ENCODE measurements around the gene TOB1. TPM values are rescaled to one million over a fixed set of nuclear protein-coding genes. Genes with fewer than 3 reads are reported as not detected.

Gene TOB1
- total and polyA plus RNA-seq, 2 donors (not counting 1 experiment from before 2014, with no cell fraction given) = 22.0 to 40.5 TPM

GRCh38 chr17:50893183-50893993, 27.2 kb upstream of the TOB1 start:
- no peak overlapping the region for H3K4me3 ChIP-seq (replicated peaks in 1 of 4; ENCODE audit: control extremely low read depth in 1 of 4, insufficient read depth in 1 of 4, low read depth in 3 of 4, low read length in 4 of 4)
- no peaks in the 10 kb centered on the region for H4K20me1 ChIP-seq (ENCODE audit: control insufficient read depth, extremely low read depth, insufficient read depth, low read length)
- H3K27me3 ChIP-seq (ENCODE audit: control insufficient read depth, insufficient read depth, low read length) = peaks cover 5% of the 10 kb centered on the region
- no peak overlapping the region for H3K9ac ChIP-seq (ENCODE audit: insufficient read depth, low read length)
- no peak overlapping the region for H3K4me2 ChIP-seq (ENCODE audit: extremely low read depth, insufficient read depth, low read length)
- H3K36me3 ChIP-seq (ENCODE audit: control insufficient read depth, insufficient read depth, low read length) = no peaks in the 10 kb centered on the region
- TF ChIP-seq, protein P1, sequence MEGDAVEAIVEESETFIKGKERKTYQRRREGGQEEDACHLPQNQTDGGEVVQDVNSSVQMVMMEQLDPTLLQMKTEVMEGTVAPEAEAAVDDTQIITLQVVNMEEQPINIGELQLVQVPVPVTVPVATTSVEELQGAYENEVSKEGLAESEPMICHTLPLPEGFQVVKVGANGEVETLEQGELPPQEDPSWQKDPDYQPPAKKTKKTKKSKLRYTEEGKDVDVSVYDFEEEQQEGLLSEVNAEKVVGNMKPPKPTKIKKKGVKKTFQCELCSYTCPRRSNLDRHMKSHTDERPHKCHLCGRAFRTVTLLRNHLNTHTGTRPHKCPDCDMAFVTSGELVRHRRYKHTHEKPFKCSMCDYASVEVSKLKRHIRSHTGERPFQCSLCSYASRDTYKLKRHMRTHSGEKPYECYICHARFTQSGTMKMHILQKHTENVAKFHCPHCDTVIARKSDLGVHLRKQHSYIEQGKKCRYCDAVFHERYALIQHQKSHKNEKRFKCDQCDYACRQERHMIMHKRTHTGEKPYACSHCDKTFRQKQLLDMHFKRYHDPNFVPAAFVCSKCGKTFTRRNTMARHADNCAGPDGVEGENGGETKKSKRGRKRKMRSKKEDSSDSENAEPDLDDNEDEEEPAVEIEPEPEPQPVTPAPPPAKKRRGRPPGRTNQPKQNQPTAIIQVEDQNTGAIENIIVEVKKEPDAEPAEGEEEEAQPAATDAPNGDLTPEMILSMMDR (conservative IDR thresholded peaks at IDR 0.05 in 1 of 2, IDR thresholded peaks at IDR 0.05 in 1 of 2; ENCODE audit: low read depth in 1 of 2, low read length in 2 of 2) = no peak
- TF ChIP-seq EZH2 (IDR thresholded peaks at IDR 0.05; ENCODE audit: low read length, missing control alignments) = no peak
- no peaks in the 10 kb centered on the region for H3K79me2 ChIP-seq (ENCODE audit: control insufficient read depth, insufficient read depth, low read length)
- peak; percentile 60 to 94 for DNase-seq (ENCODE audit: low read depth in 2 of 2)
- H3K9me3 ChIP-seq (ENCODE audit: control insufficient read depth, insufficient read depth, low read depth, low read length) = no peaks in the 10 kb centered on the region
- no peak overlapping the region for H3K27ac ChIP-seq (ENCODE audit: insufficient read depth, low read length)
- H3K4me1 ChIP-seq (ENCODE audit: control insufficient read depth, extremely low read depth, insufficient read depth, low read length) = no peaks in the 10 kb centered on the region
- no peak overlapping the region for H2AFZ ChIP-seq (ENCODE audit: low read length)

GRCh38 chr17:50892101-50892776, 26.1 kb upstream of the TOB1 start:
- Histone ChIP-seq H3K27ac (ENCODE audit: insufficient read depth, low read length) (no peak overlapping the region), H3K36me3 (ENCODE audit: control insufficient read depth, insufficient read depth, low read length) (no peaks in the 10 kb centered on the region), H2AFZ (ENCODE audit: low read length) (no peak overlapping the region), H4K20me1 (ENCODE audit: control insufficient read depth, extremely low read depth, insufficient read depth, low read length) (no peaks in the 10 kb centered on the region), H3K27me3 (ENCODE audit: control insufficient read depth, insufficient read depth, low read length) (peaks cover 5% of the 10 kb centered on the region), H3K4me1 (ENCODE audit: control insufficient read depth, extremely low read depth, insufficient read depth, low read length) (no peaks in the 10 kb centered on the region), H3K9ac (ENCODE audit: insufficient read depth, low read length) (no peak overlapping the region), H3K79me2 (ENCODE audit: control insufficient read depth, insufficient read depth, low read length) (no peaks in the 10 kb centered on the region), H3K9me3 (ENCODE audit: control insufficient read depth, insufficient read depth, low read depth, low read length) (no peaks in the 10 kb centered on the region), H3K4me3 (replicated peaks in 1 of 4; ENCODE audit: control extremely low read depth in 1 of 4, insufficient read depth in 1 of 4, low read depth in 3 of 4, low read length in 4 of 4) (no peak overlapping the region), H3K4me2 (ENCODE audit: extremely low read depth, insufficient read depth, low read length) (no peak overlapping the region)
- peak in 1 of 2 donors; percentile 43 for DNase-seq (ENCODE audit: low read depth in 2 of 2)
- no peak for TF ChIP-seq EZH2 (IDR thresholded peaks at IDR 0.05; ENCODE audit: low read length, missing control alignments)
- TF ChIP-seq, protein P1 (conservative IDR thresholded peaks at IDR 0.05 in 1 of 2, IDR thresholded peaks at IDR 0.05 in 1 of 2; ENCODE audit: low read depth in 1 of 2, low read length in 2 of 2) = no peak

GRCh38 chr17:50891577-50891989, 25.4 kb upstream of the TOB1 start:
- no peaks in the 10 kb centered on the region for H3K36me3 ChIP-seq (ENCODE audit: control insufficient read depth, insufficient read depth, low read length)
- TF ChIP-seq, protein P1 (conservative IDR thresholded peaks at IDR 0.05 in 1 of 2, IDR thresholded peaks at IDR 0.05 in 1 of 2; ENCODE audit: low read depth in 1 of 2, low read length in 2 of 2) = no peak
- no peak for TF ChIP-seq EZH2 (IDR thresholded peaks at IDR 0.05; ENCODE audit: low read length, missing control alignments)
- no peak overlapping the region for H2AFZ ChIP-seq (ENCODE audit: low read length)
- no peak overlapping the region for H3K27ac ChIP-seq (ENCODE audit: insufficient read depth, low read length)
- peaks cover 5% of the 10 kb centered on the region for H3K27me3 ChIP-seq (ENCODE audit: control insufficient read depth, insufficient read depth, low read length)
- no peaks in the 10 kb centered on the region for H3K9me3 ChIP-seq (ENCODE audit: control insufficient read depth, insufficient read depth, low read depth, low read length)
- no peaks in the 10 kb centered on the region for H4K20me1 ChIP-seq (ENCODE audit: control insufficient read depth, extremely low read depth, insufficient read depth, low read length)
- H3K9ac ChIP-seq (ENCODE audit: insufficient read depth, low read length) = no peak overlapping the region
- no peak overlapping the region for H3K4me3 ChIP-seq (replicated peaks in 1 of 4; ENCODE audit: control extremely low read depth in 1 of 4, insufficient read depth in 1 of 4, low read depth in 3 of 4, low read length in 4 of 4)
- H3K4me2 ChIP-seq (ENCODE audit: extremely low read depth, insufficient read depth, low read length) = no peak overlapping the region
- no peak for DNase-seq (ENCODE audit: low read depth in 2 of 2)
- no peaks in the 10 kb centered on the region for H3K4me1 ChIP-seq (ENCODE audit: control insufficient read depth, extremely low read depth, insufficient read depth, low read length)
- no peaks in the 10 kb centered on the region for H3K79me2 ChIP-seq (ENCODE audit: control insufficient read depth, insufficient read depth, low read length)

Measured in fibroblast of lung (primary cell).